Parathyroid adenoma (tissue), 2 donors: ENCODE measurements around the gene SETD3.

Experiments used
- H2AFZ ChIP-seq: fragments of 300-600 bp; sonication (generic); one replicate; pipeline ENCODE4 v1.7.0; 2017; ENCODE audit warnings: antibody characterized with exemption, mild to moderate bottlenecking
- H3K27ac ChIP-seq: fragments of 300-600 bp; sonication (generic); one replicate; pipeline ENCODE4 v1.7.0; 2017
- H3K27me3 ChIP-seq: fragments of 300-600 bp; sonication (generic); one replicate; pipeline ENCODE4 v1.7.0; 2017; ENCODE audit warnings: low read length; ENCODE audit not compliant: control insufficient read depth, insufficient read depth
- H3K36me3 ChIP-seq: fragments of 300-600 bp; sonication (generic); one replicate; pipeline ENCODE4 v1.7.0; 2017; ENCODE audit warnings: low read length; ENCODE audit not compliant: control insufficient read depth, insufficient read depth
- H3K4me1 ChIP-seq: fragments of 300-600 bp; sonication (generic); one replicate; pipeline ENCODE4 v1.7.0; 2017; ENCODE audit warnings: control low read depth
- H3K4me2 ChIP-seq: fragments of 300-600 bp; sonication (generic); one replicate; pipeline ENCODE4 v1.7.0; 2017; ENCODE audit warnings: low read length
- H3K4me3 ChIP-seq: fragments of 300-600 bp; sonication (generic); one replicate; pipeline ENCODE4 v1.7.0; 2017; ENCODE audit warnings: low read depth, low read length
- H3K79me2 ChIP-seq: fragments of 300-600 bp; sonication (generic); one replicate; pipeline ENCODE4 v1.7.0; 2017; ENCODE audit warnings: control low read depth
- H3K9ac ChIP-seq: fragments of 300-600 bp; sonication (generic); one replicate; pipeline ENCODE4 v1.7.0; 2017; ENCODE audit warnings: mild to moderate bottlenecking
- H3K9me3 ChIP-seq: fragments of 300-600 bp; sonication (generic); one replicate; pipeline ENCODE4 v1.7.0; 2017; ENCODE audit warnings: low read length; ENCODE audit not compliant: control insufficient read depth
- CTCF ChIP-seq: fragments of 300-600 bp; sonication (generic); IDR thresholded peaks from one replicate; pipeline ENCODE4 v1.7.0; 2017; ENCODE audit warnings: antibody characterized with exemption, mild to moderate bottlenecking
- donor health status: primary hyperparathyroidism.

Gene SETD3

GRCh38 chr14:99389174-99389826 is 91.4 kb downstream of the SETD3 start:
- peak; percentile 76 for TF ChIP-seq CTCF
- Histone ChIP-seq H3K9ac (no peak overlapping the region), H3K36me3 (no peaks in the 10 kb centered on the region), H2AFZ (no peak overlapping the region), H3K79me2 (no peaks in the 10 kb centered on the region), H3K4me2 (no peak overlapping the region), H3K27me3 (no peaks in the 10 kb centered on the region), H3K9me3 (no peaks in the 10 kb centered on the region), H3K4me3 (no peak overlapping the region), H3K27ac (no peak overlapping the region), H3K4me1 (no peaks in the 10 kb centered on the region)

- H3K9ac ChIP-seq, result no peak overlapping the region
- H3K4me2 ChIP-seq, result no peak overlapping the region
- H3K9me3 ChIP-seq, result no peaks in the 10 kb centered on the region
- no peak overlapping the region for H3K27ac ChIP-seq
- H3K36me3 ChIP-seq, result no peaks in the 10 kb centered on the region
- H3K79me2 ChIP-seq, result no peaks in the 10 kb centered on the region
- TF ChIP-seq CTCF, result no peak
- no peaks in the 10 kb centered on the region for H3K27me3 ChIP-seq
- H2AFZ ChIP-seq, result no peak overlapping the region
- no peak overlapping the region for H3K4me3 ChIP-seq
- H3K4me1 ChIP-seq, result no peaks in the 10 kb centered on the region
Measured at GRCh38 chr14:99388286-99388685, 92.4 kb downstream of the SETD3 start.

GRCh38 chr14:99387880-99388279 is 92.8 kb downstream of the SETD3 start:
- no peaks in the 10 kb centered on the region for H3K36me3 ChIP-seq
- H3K9me3 ChIP-seq, result no peaks in the 10 kb centered on the region
- H2AFZ ChIP-seq, result no peak overlapping the region
- no peaks in the 10 kb centered on the region for H3K4me1 ChIP-seq
- no peak overlapping the region for H3K9ac ChIP-seq
- H3K27me3 ChIP-seq, result no peaks in the 10 kb centered on the region
- TF ChIP-seq CTCF, result no peak
- no peak overlapping the region for H3K4me3 ChIP-seq
- no peak overlapping the region for H3K27ac ChIP-seq
- H3K4me2 ChIP-seq, result no peak overlapping the region
- H3K79me2 ChIP-seq, result no peaks in the 10 kb centered on the region

GRCh38 chr14:99384450-99385417 is 95.9 kb downstream of the SETD3 start:
- no peak overlapping the region for H2AFZ ChIP-seq
- no peaks in the 10 kb centered on the region for H3K27me3 ChIP-seq
- no peaks in the 10 kb centered on the region for H3K4me1 ChIP-seq
- no peak overlapping the region for H3K27ac ChIP-seq
- H3K79me2 ChIP-seq, result no peaks in the 10 kb centered on the region
- H3K4me2 ChIP-seq, result no peak overlapping the region
- H3K9me3 ChIP-seq, result no peaks in the 10 kb centered on the region
- no peaks in the 10 kb centered on the region for H3K36me3 ChIP-seq
- no peak overlapping the region for H3K9ac ChIP-seq
- no peak overlapping the region for H3K4me3 ChIP-seq
- TF ChIP-seq CTCF, result no peak
